ENCODE measurements around the gene COL6A5.
"Not testable (repeated sequence)": the region's sequence is repeated elsewhere in the genome, so short reads cannot be mapped to it uniquely, and the experiment has no call there.

- not testable (repeated sequence) for TF ChIP-seq POLR2AphosphoS5, CTCF (IDR thresholded peaks at IDR 0.05)
These were observed 86.6 kb downstream of the COL6A5 start for GRCh38 chr3:130432086-130432485.

Measured in esophagus muscularis mucosa (tissue), 3 donors.